ENCODE measurements around the gene E2F8. TPM values are rescaled to one million over a fixed set of nuclear protein-coding genes. Genes with fewer than 3 reads are reported as not detected.

The E2F8 gene
- total and polyA plus RNA-seq, 11 donors = 0.84 to 6.6 (median 3.3) TPM

GRCh38 chr11:19244621-19245020 is 3.9 kb upstream of the E2F8 start:
- Histone ChIP-seq H3K4me3 (no peak overlapping the region), H3K27me3 (peaks cover 0 to 41% (median 22%) of the 10 kb centered on the region in 9 donors), H3K27ac (no peak overlapping the region), H3K36me3 (no peaks in the 10 kb centered on the region), H3K4me1 (peaks cover 0 to 38% (median 14%) of the 10 kb centered on the region in 12 donors), H3K9me3 (peaks cover 0 to under 1% (median 0%) of the 10 kb centered on the region in 12 donors)
- DNase-seq = no peak
- TF ChIP-seq POLR2A (IDR thresholded peaks at IDR 0.05) (no peak), CTCF (IDR thresholded peaks at IDR 0.05) (no peak)
- no peak for ATAC-seq
- 60 to 74% (median 67%) methylated on average over 2 of the region's 2 CpGs for WGBS, 4 donors
- intact Hi-C loops (cut with DNase I) = loop anchor here in 3 of 10 donors (5.0 to 10.0 kb wide), 5 partner anchors 52 to 170 kb away; partner anchors contain the start of gene ZDHHC13 (in 1 of the 3)

- TF ChIP-seq POLR2A (IDR thresholded peaks at IDR 0.05) = no peak
- TF ChIP-seq CTCF (IDR thresholded peaks at IDR 0.05) = no peak
- no peak overlapping the region for H3K4me3 ChIP-seq
- no peaks in the 10 kb centered on the region for H3K9me3 ChIP-seq
- no peak for DNase-seq
- 86 to 88% (median 86%) methylated on average over 6 of the region's 6 CpGs for WGBS, 4 donors
- H3K27me3 ChIP-seq = peaks cover 0 to 41% (median 22%) of the 10 kb centered on the region in 9 donors
- intact Hi-C loops (cut with DNase I) = loop anchor here in 3 of 10 donors (5.0 to 10.0 kb wide), 5 partner anchors 52 to 169 kb away; partner anchors contain the start of gene ZDHHC13 (in 1 of the 3)
- no peaks in the 10 kb centered on the region for H3K36me3 ChIP-seq
- H3K4me1 ChIP-seq = peaks cover 0 to 43% (median 15%) of the 10 kb centered on the region in 12 donors
- H3K27ac ChIP-seq = no peak overlapping the region
- no peak for ATAC-seq
These were observed 3.3 kb upstream of the E2F8 start for GRCh38 chr11:19244084-19244483.

- Histone ChIP-seq H3K27ac (no peak overlapping the region), H3K4me3 (no peak overlapping the region), H3K4me1 (peaks cover 0 to 43% (median 17%) of the 10 kb centered on the region in 12 donors), H3K9me3 (no peaks in the 10 kb centered on the region), H3K36me3 (no peaks in the 10 kb centered on the region), H3K27me3 (peaks cover 0 to 41% (median 22%) of the 10 kb centered on the region in 9 donors)
- TF ChIP-seq POLR2A (IDR thresholded peaks at IDR 0.05) (no peak), CTCF (IDR thresholded peaks at IDR 0.05) (no peak)
- intact Hi-C loops (cut with DNase I) = loop anchor here in 3 of 10 donors (5.0 to 10.0 kb wide), 5 partner anchors 51 to 169 kb away; partner anchors contain the start of gene ZDHHC13 (in 1 of the 3)
- DNase-seq (no peak), ATAC-seq (no peak)
These were observed 2.9 kb upstream of the E2F8 start for GRCh38 chr11:19243613-19244012.

GRCh38 chr11:19243143-19243542 is 2.4 kb upstream of the E2F8 start:
- Histone ChIP-seq H3K4me3 (no peak overlapping the region), H3K4me1 (peaks cover 0 to 43% (median 17%) of the 10 kb centered on the region in 12 donors), H3K27ac (no peak overlapping the region), H3K27me3 (peaks cover 0 to 41% (median 22%) of the 10 kb centered on the region in 9 donors), H3K9me3 (no peaks in the 10 kb centered on the region), H3K36me3 (no peaks in the 10 kb centered on the region)
- intact Hi-C loops (cut with DNase I) = loop anchor here in 3 of 10 donors (5.0 to 10.0 kb wide), 5 partner anchors 51 to 168 kb away; partner anchors contain the start of gene ZDHHC13 (in 1 of the 3)
- no peak for ATAC-seq
- DNase-seq = no peak
- WGBS, 4 donors = 66 to 74% (median 71%) methylated on average over 5 of the region's 5 CpGs
- TF ChIP-seq CTCF (IDR thresholded peaks at IDR 0.05) = no peak

All from heart left ventricle (tissue), 16 donors.